ENCODE results near the gene MMAB. TPM values are rescaled to one million over a fixed set of nuclear protein-coding genes. Genes with fewer than 3 reads are reported as not detected.

Gene MMAB
- total RNA-seq, 1 experiment from 2014 or later = 97.6 TPM

DNA sequence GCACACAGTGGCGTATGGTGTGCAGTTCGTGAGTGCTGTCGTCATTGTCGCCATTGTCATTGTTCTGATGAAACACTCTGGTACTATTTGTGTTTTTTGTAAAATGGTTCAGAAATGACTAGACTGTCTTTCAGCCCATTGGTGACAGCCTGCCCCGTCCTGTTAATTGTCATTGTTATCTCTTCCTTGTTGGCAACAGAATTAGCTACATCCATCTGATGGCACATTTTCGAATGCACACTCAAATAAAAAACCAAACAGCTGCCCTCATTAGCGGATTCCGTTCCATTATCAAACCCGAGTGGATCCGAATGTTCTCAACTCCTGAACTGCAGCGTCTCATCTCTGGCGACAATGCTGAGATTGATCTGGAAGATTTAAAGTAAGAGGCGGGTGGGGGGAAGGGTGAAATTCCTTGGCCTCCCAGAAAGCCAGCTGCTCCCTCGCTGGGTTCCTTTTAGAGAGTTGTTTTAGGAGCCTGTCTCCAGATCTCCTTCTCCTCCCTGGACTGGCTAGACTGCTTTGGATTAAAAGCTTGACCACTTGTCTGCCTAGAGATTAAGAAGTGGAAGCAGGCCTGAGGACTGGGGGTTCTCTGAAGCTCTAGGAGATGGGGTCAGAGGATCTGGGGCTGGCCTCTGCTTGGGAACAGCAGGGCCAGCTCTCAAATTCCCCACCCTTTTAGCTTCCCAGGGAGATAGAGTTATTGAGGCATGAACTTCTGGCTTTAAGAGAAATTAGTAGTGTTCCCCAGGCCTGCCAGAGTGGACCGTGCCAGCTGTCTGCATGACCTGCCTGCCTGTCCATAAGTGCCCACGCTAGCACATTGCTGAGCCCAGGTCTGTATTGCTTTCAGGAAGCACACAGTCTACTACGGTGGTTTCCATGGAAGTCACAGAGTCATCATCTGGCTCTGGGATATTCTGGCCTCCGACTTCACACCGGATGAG lies 43.3 kb downstream of the MMAB start:
- CTCF ChIA-PET = no interaction called here
- no peak for TF ChIP-seq CTCF (conservative IDR thresholded peaks at IDR 0.05; ENCODE audit: low read depth, low read length)
- TF ChIP-seq EZH2 (IDR thresholded peaks at IDR 0.05; ENCODE audit: borderline replicate concordance, low read depth, low read length, poor library complexity, severe bottlenecking) = no peak
- Histone ChIP-seq H3K4me1 (ENCODE audit: insufficient read depth, low read length, poor library complexity, severe bottlenecking) (no peaks in the 10 kb centered on the region), H3K36me3 (ENCODE audit: insufficient read depth, low read length, poor library complexity, severe bottlenecking) (no peaks in the 10 kb centered on the region), H3K27ac (ENCODE audit: low read depth, low read length, poor library complexity, severe bottlenecking) (no peak overlapping the region), H3K4me3 (ENCODE audit: low read depth, low read length, poor library complexity, severe bottlenecking) (no peak overlapping the region), H3K9me3 (ENCODE audit: low read depth, low read length, poor library complexity, severe bottlenecking) (no peaks in the 10 kb centered on the region), H3K27me3 (replicated peaks; ENCODE audit: insufficient read depth, low read depth, low read length, poor library complexity) (no peaks in the 10 kb centered on the region)
- no TSS peak for BruUV-seq (replicated peaks)
- no peak for DNase-seq (ENCODE audit: low spot score)
- POLR2A ChIA-PET (ENCODE audit: low non-redundant PET) = no interaction called here
- intact Hi-C loops (cut with micrococcal nuclease; ENCODE audit: unreplicated experiment) = no loop called here

GRCh38 chr12:109527489-109528123 lies 45.7 kb downstream of the MMAB start:
- no peak for DNase-seq (ENCODE audit: low spot score)
- Histone ChIP-seq H3K27ac (ENCODE audit: low read depth, low read length, poor library complexity, severe bottlenecking) (no peak overlapping the region), H3K9me3 (ENCODE audit: low read depth, low read length, poor library complexity, severe bottlenecking) (no peaks in the 10 kb centered on the region), H3K36me3 (ENCODE audit: insufficient read depth, low read length, poor library complexity, severe bottlenecking) (no peaks in the 10 kb centered on the region), H3K4me3 (ENCODE audit: low read depth, low read length, poor library complexity, severe bottlenecking) (no peak overlapping the region), H3K27me3 (replicated peaks; ENCODE audit: insufficient read depth, low read depth, low read length, poor library complexity) (no peaks in the 10 kb centered on the region), H3K4me1 (ENCODE audit: insufficient read depth, low read length, poor library complexity, severe bottlenecking) (peaks cover 5% of the 10 kb centered on the region)
- ChIA-PET POLR2A (ENCODE audit: low non-redundant PET) (no interaction called here), CTCF (no interaction called here)
- intact Hi-C loops (cut with micrococcal nuclease; ENCODE audit: unreplicated experiment) = no loop called here
- BruUV-seq (replicated peaks) = no TSS peak
- TF ChIP-seq CTCF (conservative IDR thresholded peaks at IDR 0.05; ENCODE audit: low read depth, low read length) = no peak
- no peak for TF ChIP-seq EZH2 (IDR thresholded peaks at IDR 0.05; ENCODE audit: borderline replicate concordance, low read depth, low read length, poor library complexity, severe bottlenecking)

- H3K36me3 ChIP-seq (ENCODE audit: insufficient read depth, low read length, poor library complexity, severe bottlenecking) = no peaks in the 10 kb centered on the region
- peaks cover 5% of the 10 kb centered on the region for H3K4me1 ChIP-seq (ENCODE audit: insufficient read depth, low read length, poor library complexity, severe bottlenecking)
- no peak for DNase-seq (ENCODE audit: low spot score)
- no peak overlapping the region for H3K4me3 ChIP-seq (ENCODE audit: low read depth, low read length, poor library complexity, severe bottlenecking)
- POLR2A ChIA-PET (ENCODE audit: low non-redundant PET) = no interaction called here
- CTCF ChIA-PET = no interaction called here
- intact Hi-C loops (cut with micrococcal nuclease; ENCODE audit: unreplicated experiment) = no loop called here
- no peak overlapping the region for H3K27ac ChIP-seq (ENCODE audit: low read depth, low read length, poor library complexity, severe bottlenecking)
- H3K27me3 ChIP-seq (replicated peaks; ENCODE audit: insufficient read depth, low read depth, low read length, poor library complexity) = no peaks in the 10 kb centered on the region
- TF ChIP-seq CTCF (conservative IDR thresholded peaks at IDR 0.05; ENCODE audit: low read depth, low read length) = no peak
- TF ChIP-seq EZH2 (IDR thresholded peaks at IDR 0.05; ENCODE audit: borderline replicate concordance, low read depth, low read length, poor library complexity, severe bottlenecking) = no peak
- no TSS peak for BruUV-seq (replicated peaks)
- no peaks in the 10 kb centered on the region for H3K9me3 ChIP-seq (ENCODE audit: low read depth, low read length, poor library complexity, severe bottlenecking)
Measured at GRCh38 chr12:109525279-109525585, 48.1 kb downstream of the MMAB start.
